Right ventricle myocardium inferior (tissue), 1 donor: Measurements from ENCODE around the gene OMP. TPM values are rescaled to one million over a fixed set of nuclear protein-coding genes. Genes with fewer than 3 reads are reported as not detected.

Source experiments
- ATAC-seq: fragments of 200-7000 bp; cut with Tn5 transposase; one replicate; pipeline ENCODE4 v1.9.1; 2020; ENCODE audit warnings: mild to moderate bottlenecking, moderate library complexity
- DNase-seq: peaks from one replicate; pipeline ENCODE4 v3.0.0; 2021; ENCODE audit errors: missing footprints
- intact Hi-C: fragments of 100-400 bp; cut with DNase I; formaldehyde crosslinking; loops from one replicate; pipeline ENCODE4 v1.11.0; 2022
- total RNA-seq: library from RNA; stranded (reverse); fragmentation: NEBNext Ultra II Directional; extraction: Animal tissue kit (Norgen Biotek cat#: 25700); gene quantifications from one replicate; pipeline ENCODE4 v1.2.1, GENCODE V29; 2021
- donor health status: DM: no; HTN: yes; CAD: no; lungs with severe emphysema.

Gene OMP
- total RNA-seq, 1 donor from 2014 or later, result not detected

GRCh38 chr11:77142091-77142975 is 39.7 kb downstream of the OMP start:
- DNase-seq (no peak), ATAC-seq (no peak)
- intact Hi-C loops, result no loop called here

DNA sequence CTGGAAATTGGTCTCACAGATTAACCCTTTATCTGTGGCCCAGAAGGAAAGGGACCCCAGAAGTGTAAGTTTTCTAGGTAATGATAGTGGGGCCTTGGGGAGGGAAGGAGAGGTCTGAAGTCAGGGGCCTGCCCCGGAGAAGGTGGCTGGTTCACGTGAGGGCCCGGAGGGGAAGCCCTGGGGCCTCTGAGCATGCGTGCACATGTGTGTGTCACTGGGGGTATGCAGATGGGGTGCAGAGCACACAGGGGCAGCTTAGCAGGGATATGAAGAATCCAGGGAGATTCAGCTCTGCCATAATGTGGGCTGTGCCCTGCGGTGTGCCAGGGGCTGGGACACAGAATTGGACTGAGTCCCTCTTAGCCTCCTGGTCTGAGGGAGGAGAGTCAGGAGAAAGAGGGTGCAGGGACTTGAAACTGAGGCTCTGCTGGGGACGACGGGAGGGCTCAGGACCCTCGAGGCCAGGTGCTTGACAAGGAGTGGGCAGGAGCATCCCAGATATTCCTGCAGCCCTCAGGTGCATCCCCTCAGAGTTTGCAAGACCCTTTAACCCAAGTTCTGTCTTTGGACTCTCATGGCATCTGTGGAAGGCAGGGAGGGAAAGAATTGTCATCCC is 40.9 kb downstream of the OMP start:
- intact Hi-C loops, result no loop called here
- DNase-seq (no peak), ATAC-seq (no peak)

GRCh38 chr11:77144196-77144856 is 41.7 kb downstream of the OMP start:
- intact Hi-C loops, result no loop called here
- DNase-seq (no peak), ATAC-seq (no peak)

DNA sequence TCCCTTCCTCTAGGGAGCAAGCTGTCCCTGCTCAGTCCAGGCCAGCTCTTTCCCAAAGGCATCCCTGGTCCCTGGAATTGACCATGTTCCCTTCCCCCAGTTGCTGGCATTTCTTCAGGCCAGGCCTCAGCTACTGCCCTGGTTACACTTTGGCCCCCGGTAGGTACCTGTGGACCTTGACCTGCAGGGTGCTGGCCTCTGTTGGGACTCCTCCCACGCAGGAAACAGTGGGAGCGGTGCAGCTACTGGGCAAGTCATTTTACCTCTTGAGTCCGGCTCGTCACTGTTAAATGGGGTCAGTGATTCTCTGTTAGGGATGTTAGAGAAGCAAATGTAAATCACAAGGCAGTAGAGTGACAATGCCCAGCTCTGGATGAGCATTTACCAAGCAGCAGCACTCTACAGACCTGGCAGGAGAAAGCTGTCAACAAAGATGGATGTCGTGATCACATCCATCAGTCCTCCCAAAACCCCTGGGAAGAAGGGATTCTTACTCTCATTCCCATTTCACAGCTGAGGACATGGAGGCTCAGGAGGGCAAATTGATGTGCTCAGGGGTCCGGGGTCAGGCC is 42.3 kb downstream of the OMP start:
- intact Hi-C loops, result no loop called here
- no peak for ATAC-seq
- DNase-seq, result no peak

DNA sequence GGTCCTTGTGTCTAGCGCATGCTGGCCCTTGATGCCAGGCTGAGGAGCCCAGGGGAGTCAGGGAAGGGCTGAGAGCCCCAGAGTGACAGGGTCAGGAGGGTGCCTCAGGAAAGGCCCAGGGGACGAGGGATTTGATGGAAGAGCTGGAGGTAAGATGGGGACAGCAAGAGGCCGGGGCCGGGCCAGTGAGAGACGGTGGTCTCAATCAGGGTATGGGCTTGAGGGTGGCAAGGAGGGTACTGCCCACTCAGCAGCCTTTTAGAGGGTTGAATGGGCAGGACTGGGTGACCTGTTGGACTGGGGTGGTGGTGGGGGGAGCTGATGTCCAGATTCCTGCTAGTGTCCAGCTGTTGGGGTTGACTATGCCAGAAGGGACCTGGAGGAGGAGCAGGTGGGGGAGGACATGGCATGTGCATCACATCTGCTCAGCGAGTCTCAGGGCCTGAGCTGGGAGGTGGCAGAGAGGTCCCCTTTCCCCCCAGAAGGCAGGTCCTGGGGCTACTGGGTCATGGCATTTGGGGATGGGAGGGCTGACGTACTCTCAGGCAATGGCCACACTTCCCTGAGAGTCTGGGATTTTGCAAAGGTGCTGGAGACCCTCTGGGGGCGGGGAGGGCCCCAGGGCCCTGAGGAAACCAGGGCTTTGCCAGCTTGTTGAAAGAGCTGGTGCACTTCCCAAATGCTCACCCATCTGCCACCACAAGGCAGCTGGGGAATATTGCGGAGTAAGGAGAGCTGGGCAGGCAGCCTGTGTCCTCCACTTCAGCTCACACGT is 43.8 kb downstream of the OMP start:
- ATAC-seq (no peak), DNase-seq (no peak)
- intact Hi-C loops, result no loop called here

GRCh38 chr11:77147036-77147315 is 44.3 kb downstream of the OMP start:
- DNase-seq (no peak), ATAC-seq (no peak)
- intact Hi-C loops, result no loop called here

GRCh38 chr11:77147668-77148321 is 45.2 kb downstream of the OMP start:
- intact Hi-C loops, result no loop called here
- peak; percentile 19 for ATAC-seq
- DNase-seq, result no peak

DNA sequence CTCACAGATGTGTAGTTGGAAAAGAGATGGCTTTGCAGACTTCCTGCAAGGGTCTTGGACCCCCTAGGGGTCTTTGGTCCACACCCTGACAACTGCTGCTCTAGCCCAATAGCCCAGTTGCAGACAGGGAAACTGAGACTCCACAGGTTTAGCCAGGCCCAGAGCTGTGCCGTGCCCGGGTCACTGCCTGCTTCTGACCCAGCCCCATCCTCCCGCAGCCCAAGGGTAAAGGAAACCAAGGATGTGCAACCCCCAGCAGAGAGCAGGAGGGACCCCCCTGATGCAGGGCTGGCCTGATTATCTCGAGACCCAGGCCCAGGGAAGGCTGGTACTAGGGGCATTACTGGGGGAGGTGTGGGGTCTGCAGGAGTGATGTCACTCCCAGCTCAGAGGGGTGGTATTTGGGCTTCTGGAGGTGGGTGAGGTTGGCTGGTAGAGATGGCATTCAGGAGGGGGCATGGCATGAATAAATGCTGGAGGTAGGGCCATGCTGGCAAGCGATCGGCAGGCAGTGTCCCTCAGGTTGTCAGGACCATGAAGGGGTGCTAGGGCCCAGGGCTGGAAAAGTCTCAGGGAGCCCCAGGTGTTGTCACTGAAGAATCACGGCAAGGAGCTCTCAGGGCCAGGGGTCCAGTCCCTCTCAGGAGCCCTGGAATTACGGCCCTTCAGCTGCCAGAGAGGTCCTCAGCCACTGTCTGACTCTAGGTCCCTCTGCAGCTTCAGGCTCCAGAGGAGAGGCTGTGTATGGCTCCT is 46.5 kb downstream of the OMP start:
- intact Hi-C loops, result no loop called here
- ATAC-seq, result no peak
- no peak for DNase-seq

DNA sequence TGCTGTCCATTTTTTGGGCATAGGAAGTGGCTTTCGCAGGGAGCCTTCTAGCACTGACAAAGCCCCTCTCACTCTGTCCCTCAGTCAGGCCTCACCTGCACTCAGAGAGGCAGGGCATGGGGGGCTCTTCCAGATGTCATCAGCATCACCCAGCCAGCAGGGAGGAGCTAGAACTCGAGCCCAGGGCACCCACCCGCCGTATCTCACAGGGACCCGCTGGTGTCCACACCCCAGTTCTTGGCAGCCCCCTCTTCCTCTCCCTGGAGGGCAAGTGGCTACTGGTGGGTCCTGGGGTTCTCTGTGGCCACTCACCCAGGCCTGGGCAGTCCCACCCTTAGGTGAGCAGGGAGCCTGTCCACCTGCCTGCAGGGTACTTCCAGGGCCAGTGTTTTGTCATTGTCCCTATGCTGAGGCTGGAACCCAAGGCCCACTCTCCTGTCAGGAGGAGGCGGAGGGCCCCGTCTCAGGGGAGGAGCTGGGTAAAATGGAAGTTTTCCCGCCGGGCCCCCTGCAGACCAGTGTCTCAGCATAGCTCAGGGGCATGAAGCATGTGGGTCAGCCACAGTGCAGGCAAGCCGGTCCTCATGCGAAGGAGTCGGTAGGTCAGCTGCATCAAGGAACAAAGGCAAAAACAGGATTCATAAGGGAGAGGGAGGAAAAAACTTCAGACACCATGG is 47.2 kb downstream of the OMP start:
- intact Hi-C loops, result no loop called here
- ATAC-seq (no peak), DNase-seq (no peak)

GRCh38 chr11:77150836-77151235 is 48.2 kb downstream of the OMP start:
- intact Hi-C loops, result no loop called here
- ATAC-seq, result no peak
- no peak for DNase-seq

- DNase-seq (no peak), ATAC-seq (no peak)
- intact Hi-C loops, result no loop called here
These were observed 49.3 kb downstream of the OMP start for GRCh38 chr11:77151804-77152509.

DNA sequence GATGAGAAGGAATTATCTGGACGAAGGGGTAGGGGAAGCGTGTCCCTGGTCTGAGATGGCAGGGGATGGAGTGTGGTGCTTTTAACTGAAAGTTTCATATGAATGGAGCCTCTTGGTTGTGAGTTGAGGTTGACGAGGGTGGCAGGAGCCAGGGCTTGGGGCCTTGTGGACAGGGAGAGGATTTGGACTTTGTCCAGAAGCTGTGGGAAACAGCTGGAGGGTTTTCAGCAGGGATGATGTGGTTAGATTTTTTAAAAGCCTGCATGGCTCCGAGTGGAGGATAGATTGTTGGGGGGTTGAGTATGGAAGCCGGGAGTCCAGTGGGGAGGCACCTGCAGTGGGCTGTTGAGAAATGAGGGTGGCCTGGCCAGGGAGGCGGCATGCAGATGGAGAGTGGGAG is 50.2 kb downstream of the OMP start:
- ATAC-seq (no peak), DNase-seq (no peak)
- intact Hi-C loops, result no loop called here

Other genes with a start within 250 kb of the OMP start
- 9.9 TPM for gene ACER3, start 241.9 kb upstream of the OMP start, total RNA-seq
- gene B3GNT6, start 68.4 kb upstream of the OMP start, total RNA-seq, result not detected
- gene CAPN5, start 35.9 kb upstream of the OMP start, total RNA-seq, result 3.7 TPM
- gene MYO7A, start 25.4 kb downstream of the OMP start, total RNA-seq, result 7.0 TPM
- not detected for gene GDPD4, start 198.8 kb downstream of the OMP start, total RNA-seq